H1 (cell line): ENCODE measurements around the gene GRM8. TPM values are rescaled to one million over a fixed set of nuclear protein-coding genes. Genes with fewer than 3 reads are reported as not detected.

Source experiments
- CTCF ChIA-PET: fragments of 300-600 bp; sonication (Branson Sonifier 250); formaldehyde crosslinking; loops from one replicate; lab custom pipeline; 2021; ENCODE audit not compliant: partially characterized antibody; lab: Charles Lee
- POLR2A ChIA-PET: fragments of 300-600 bp; sonication (Branson Sonifier 250); formaldehyde crosslinking; loops from one replicate; lab custom pipeline; 2021; ENCODE audit warnings: inconsistent platforms; ENCODE audit not compliant: partially characterized antibody; lab: Charles Lee
- DNase-seq, 2 experiments: peaks; one replicate each; pipeline versions ENCODE4 v3.0.0 to v3.0.0-alpha.2; 2010 to 2022; ENCODE audit warnings: low spot score in 2 of 2, low read depth in 1 of 2, mixed read lengths in 1 of 2
- FAIRE-seq: peaks from 2 replicates; lab custom pipeline; 2011; peaks lifted over from hg19 to GRCh38; lab: Jason Lieb, UNC
- H2AFZ ChIP-seq: 2 replicates; pipeline ENCODE4 v1.8.1; 2012; ENCODE audit warnings: low read length, inconsistent platforms
- H2AK5ac ChIP-seq: 2 replicates; pipeline ENCODE4 v1.6.1; 2013; ENCODE audit warnings: low read depth, low read length
- H2BK120ac ChIP-seq: replicated peaks from 2 replicates; pipeline ENCODE3; 2013; ENCODE audit warnings: low read depth, low read length, inconsistent platforms
- H2BK12ac ChIP-seq: 2 replicates; pipeline ENCODE4 v1.6.1; 2013; ENCODE audit warnings: low read depth, low read length
- H2BK15ac ChIP-seq: 2 replicates; pipeline ENCODE4 v1.6.1; 2013; ENCODE audit warnings: low read length
- H2BK20ac ChIP-seq: 2 replicates; pipeline ENCODE4 v1.6.1; 2013; ENCODE audit warnings: low read length
- H2BK5ac ChIP-seq: 2 replicates; pipeline ENCODE4 v1.6.1; 2013; ENCODE audit warnings: low read depth, low read length
- H3K14ac ChIP-seq: 2 replicates; pipeline ENCODE4 v1.6.1; 2013; ENCODE audit warnings: inconsistent platforms; ENCODE audit not compliant: insufficient read length
- H3K18ac ChIP-seq: 2 replicates; pipeline ENCODE4 v1.6.1; 2013; ENCODE audit warnings: low read length; ENCODE audit errors: extremely low read depth
- H3K23ac ChIP-seq: 2 replicates; pipeline ENCODE4 v1.6.1; 2013; ENCODE audit warnings: inconsistent platforms; ENCODE audit not compliant: insufficient read length
- H3K23me2 ChIP-seq: 2 replicates; pipeline ENCODE4 v1.6.1; 2013; ENCODE audit warnings: low read depth, low read length
- H3K27ac ChIP-seq: 2 replicates; pipeline ENCODE4 v1.6.1; 2011; ENCODE audit warnings: low read depth, low read length, inconsistent platforms
- H3K27me3 ChIP-seq, 4 experiments: replicated peaks in 1 of 4; 1 replicate in 1 of 4; 2 replicates in 3 of 4; pipeline versions ENCODE4 v1.6.1 to v1.8.1; 2011 to 2013; ENCODE audit warnings: low read length in 3 of 4, mild to moderate bottlenecking in 3 of 4, inconsistent platforms in 2 of 4, mixed read lengths in 2 of 4, moderate library complexity in 1 of 4; ENCODE audit not compliant: control insufficient read depth in 3 of 4, insufficient read depth in 3 of 4; ENCODE audit errors: extremely low read depth in 1 of 4
- H3K36me3 ChIP-seq, 4 experiments: 2 replicates each; pipeline versions ENCODE4 v1.6.1 to v1.8.1; 2011 to 2013; ENCODE audit warnings: mild to moderate bottlenecking in 4 of 4, low read length in 3 of 4, moderate library complexity in 2 of 4, control low read depth in 1 of 4, inconsistent platforms in 1 of 4; ENCODE audit not compliant: insufficient read depth in 4 of 4, control insufficient read depth in 2 of 4
- H3K4ac ChIP-seq: replicated peaks from 2 replicates; pipeline ENCODE3; 2013; ENCODE audit warnings: low read length, low read depth, mixed read lengths, inconsistent platforms; ENCODE audit not compliant: insufficient read length
- H3K4me1 ChIP-seq, 4 experiments: replicated peaks in 1 of 4; 1 replicate in 1 of 4; 2 replicates in 3 of 4; pipeline versions ENCODE4 v1.6.1 to v1.8.1; 2011 to 2013; ENCODE audit warnings: low read length in 3 of 4, inconsistent platforms in 2 of 4, mixed read lengths in 1 of 4; ENCODE audit not compliant: insufficient read depth in 4 of 4, control insufficient read depth in 3 of 4
- H3K4me2 ChIP-seq, 2 experiments: 2 replicates each; pipeline versions ENCODE4 v1.6.1 to v1.8.1; 2011 to 2013; ENCODE audit warnings: low read depth in 2 of 2, low read length in 2 of 2, control low read depth in 1 of 2, inconsistent platforms in 1 of 2, mild to moderate bottlenecking in 1 of 2; ENCODE audit not compliant: insufficient read depth in 1 of 2
- H3K4me3 ChIP-seq, 4 experiments: fragments of 200-600, 300-600 bp in 1 of 4; sonication (generic), shearing (Covaris generic), sonication (Bioruptor Twin) in 1 of 4; 2 replicates each; pipeline versions ENCODE4 v1.5.1 to v1.8.1; 2011 to 2016; ENCODE audit warnings: low read length in 4 of 4, low read depth in 3 of 4, control low read depth in 2 of 4, inconsistent platforms in 2 of 4, mild to moderate bottlenecking in 2 of 4, mixed read lengths in 1 of 4, moderate library complexity in 1 of 4; ENCODE audit not compliant: insufficient read depth in 2 of 4; ENCODE audit errors: extremely low read depth in 1 of 4
- H3K56ac ChIP-seq: replicated peaks from 2 replicates; pipeline ENCODE3; 2013; ENCODE audit warnings: low read depth, mild to moderate bottlenecking, mixed read lengths, low read length, inconsistent platforms; ENCODE audit not compliant: insufficient read length
- H3K79me1 ChIP-seq: 2 replicates; pipeline ENCODE4 v1.6.1; 2013; ENCODE audit warnings: low read depth, low read length, control low read depth
- H3K79me2 ChIP-seq, 2 experiments: 2 replicates each; pipeline versions ENCODE4 v1.6.1 to v1.8.1; 2012 to 2013; ENCODE audit warnings: low read length in 2 of 2, mild to moderate bottlenecking in 2 of 2, inconsistent platforms in 1 of 2; ENCODE audit not compliant: insufficient read depth in 2 of 2, control insufficient read depth in 1 of 2
- H3K9ac ChIP-seq, 4 experiments: replicated peaks in 1 of 4; 1 replicate in 1 of 4; 2 replicates in 3 of 4; pipeline versions ENCODE4 v1.6.1 to v1.8.1; 2011 to 2013; ENCODE audit warnings: low read depth in 3 of 4, low read length in 3 of 4, control low read depth in 2 of 4, mild to moderate bottlenecking in 2 of 4, moderate library complexity in 2 of 4, inconsistent platforms in 1 of 4; ENCODE audit errors: extremely low read depth in 1 of 4
- H3K9me3 ChIP-seq, 2 experiments: 2 replicates each; pipeline versions ENCODE4 v1.6.1 to v1.8.1; 2012 to 2013; ENCODE audit warnings: mild to moderate bottlenecking in 2 of 2, moderate library complexity in 2 of 2, control low read depth in 1 of 2, inconsistent platforms in 1 of 2, low read depth in 1 of 2, low read length in 1 of 2, mixed read lengths in 1 of 2; ENCODE audit not compliant: insufficient read depth in 2 of 2
- H4K20me1 ChIP-seq, 2 experiments: replicated peaks in 1 of 2; 2 replicates each; pipeline versions ENCODE3 to v1.8.1; 2011 to 2013; ENCODE audit warnings: inconsistent platforms in 2 of 2, low read length in 2 of 2, mild to moderate bottlenecking in 1 of 2; ENCODE audit not compliant: insufficient read depth in 2 of 2, control insufficient read depth in 1 of 2
- H4K5ac ChIP-seq: 2 replicates; pipeline ENCODE4 v1.6.1; 2013; ENCODE audit warnings: low read length, low read depth, mixed read lengths, inconsistent platforms; ENCODE audit not compliant: insufficient read length
- H4K8ac ChIP-seq: 2 replicates; pipeline ENCODE4 v1.8.0; 2013; ENCODE audit warnings: mild to moderate bottlenecking, moderate library complexity, low read length, inconsistent platforms; ENCODE audit not compliant: insufficient read depth; ENCODE audit errors: extremely low read depth
- H4K91ac ChIP-seq: replicated peaks from 2 replicates; pipeline ENCODE3; 2013; ENCODE audit warnings: low read length, mixed read lengths, inconsistent platforms; ENCODE audit not compliant: insufficient read length
- ASH2L ChIP-seq: fragments of 200-600, 300-600 bp; sonication (generic); IDR thresholded peaks from one replicate; pipeline ENCODE4 v1.7.1; 2017; ENCODE audit warnings: low read length
- BRCA1 ChIP-seq: IDR thresholded peaks from 2 replicates; pipeline ENCODE4 v1.6.1; 2012; ENCODE audit warnings: low read depth, low read length, improper control_type of control experiment
- CHD1 ChIP-seq: IDR thresholded peaks from 2 replicates; pipeline ENCODE4 v1.6.1; 2012; ENCODE audit warnings: low read depth, low read length, improper control_type of control experiment
- EGR1 ChIP-seq: IDR thresholded peaks from 2 replicates; pipeline ENCODE4 v1.6.1; 2011; ENCODE audit warnings: low read depth, low read length, borderline replicate concordance
- EZH2 ChIP-seq: fragments of 200-600 bp; sonication (generic); IDR thresholded peaks from 2 replicates; pipeline ENCODE4 v1.7.1; 2012; ENCODE audit warnings: low read depth, mild to moderate bottlenecking, moderate library complexity, low read length, inconsistent platforms; ENCODE audit not compliant: severe bottlenecking
- GABPA ChIP-seq: IDR thresholded peaks from 2 replicates; pipeline ENCODE4 v1.6.1; 2011; ENCODE audit warnings: mild to moderate bottlenecking, low read length, moderate library complexity, borderline replicate concordance; ENCODE audit not compliant: insufficient read depth
- MAFK ChIP-seq: IDR thresholded peaks from 2 replicates; pipeline ENCODE4 v1.6.1; 2012; ENCODE audit warnings: low read depth, mild to moderate bottlenecking, improper control_type of control experiment, low read length
- PHF8 ChIP-seq: fragments of 200-600 bp; sonication (generic); conservative IDR thresholded peaks from 2 replicates; pipeline ENCODE4 v1.7.1; 2012; ENCODE audit warnings: low read depth, mild to moderate bottlenecking, inconsistent platforms, low read length, moderate library complexity
- RBBP5 ChIP-seq: IDR thresholded peaks from 2 replicates; pipeline ENCODE4 v1.7.1; 2012; ENCODE audit warnings: low read depth, mild to moderate bottlenecking, inconsistent platforms, low read length, moderate library complexity, borderline replicate concordance
- SUZ12 ChIP-seq: fragments of 200-600 bp; sonication (generic); IDR thresholded peaks from 2 replicates; pipeline ENCODE4 v1.6.1; 2012; ENCODE audit warnings: mild to moderate bottlenecking, inconsistent platforms, low read length, moderate library complexity, mixed read lengths
- TCF12 ChIP-seq: IDR thresholded peaks from 2 replicates; pipeline ENCODE4 v1.6.1; 2011; ENCODE audit warnings: low read depth, mild to moderate bottlenecking, low read length
- YY1 ChIP-seq: IDR thresholded peaks from 2 replicates; pipeline ENCODE4 v1.6.1; 2011; ENCODE audit warnings: low read depth, mild to moderate bottlenecking, low read length
- WGBS, 2 experiments: shearing (Covaris generic) in 1 of 2; methylation state at CpG; one replicate each; pipeline versions ENCODE4 v1.1.6 to v1.1.7; 2013 to 2015; ENCODE audit warnings: low lambda C conversion rate in 2 of 2, mixed read lengths in 2 of 2, inconsistent platforms in 1 of 2, low coverage in 1 of 2, missing lambda C conversion rate in 1 of 2; ENCODE audit not compliant: insufficient replicate concordance in 2 of 2, insufficient coverage in 1 of 2, insufficient read length in 1 of 2; ENCODE audit errors: extremely low coverage in 1 of 2, missing lambda C conversion rate in 1 of 2; 5-methylcytosine and 5-hydroxymethylcytosine counted together
- polyA plus RNA-seq, 7 experiments: library from polyadenylated mRNA; depleted of rRNA in 3 of 7; stranded (reverse) in 5 of 7; unstranded in 2 of 7; fragments of >200 nt in 5 of 7; fragments of 200-250 nt in 2 of 7; gene quantifications; 1 replicate in 5 of 7; 2 replicates in 1 of 7; 4 replicates in 1 of 7; pipeline versions ENCODE4 v1.2.1 to v1.2.3, GENCODE V29; 2011 to 2013; ENCODE audit warnings: missing spikeins in 2 of 7, mixed read lengths in 2 of 7
- total RNA-seq: library from RNA; stranded (reverse); fragmentation: NEBNext Ultra II Directional; extraction: Animal tissue kit (Norgen Biotek cat#: 25700); gene quantifications from 2 replicates; pipeline ENCODE4 v1.2.1, GENCODE V29; 2021

GRM8 gene
- total and polyA plus RNA-seq, 2 of the 8 experiments (the other 6 are each of a cell fraction or from before 2014, with no cell fraction given), result 2.6 to 2.8 TPM

- Histone ChIP-seq H3K9ac (no peak overlapping the region), H4K5ac (no peak overlapping the region), H4K8ac (no peak overlapping the region), H2AFZ (no peak overlapping the region), H3K4me2 (no peak overlapping the region), H3K56ac (no peak overlapping the region), H2BK15ac (no peak overlapping the region), H3K27ac (no peak overlapping the region), H2BK20ac (no peak overlapping the region), H3K9me3 (no peaks in the 10 kb centered on the region), H4K91ac (no peak overlapping the region), H3K14ac (no peak overlapping the region), H2BK12ac (no peak overlapping the region), H2AK5ac (no peak overlapping the region), H2BK120ac (no peak overlapping the region), H3K18ac (no peak overlapping the region), H3K4me3 (no peak overlapping the region), H4K20me1 (no peaks in the 10 kb centered on the region), H3K4me1 (no peaks in the 10 kb centered on the region)
- DNase-seq, result no peak
- WGBS, 2 experiments, result 93% methylated on average over 2 of the region's 2 CpGs; no CpG with 5 or more reads in 1 of the 2 experiments
- FAIRE-seq, result no peak
- TF ChIP-seq MAFK (no peak), RBBP5 (no peak), TCF12 (no peak), EGR1 (no peak), YY1 (no peak), EZH2 (no peak), SUZ12 (no peak), PHF8 (no peak), GABPA (no peak), ASH2L (no peak), BRCA1 (no peak), CHD1 (no peak)
- TF ChIP-seq, all 59 proteins: peak for 0
- no peaks in the 10 kb centered on the region for H3K79me2 ChIP-seq
- no peak overlapping the region for H2BK5ac ChIP-seq
- H3K79me1 ChIP-seq, result no peaks in the 10 kb centered on the region
- H3K27me3 ChIP-seq, result no peaks in the 10 kb centered on the region
- ChIA-PET POLR2A (no interaction called here), CTCF (interaction anchor here (1.6 kb wide), 1 partner anchor 138 kb away, joined by 4 read pairs; no protein-coding TSS in a partner anchor)
- H3K36me3 ChIP-seq, result no peaks in the 10 kb centered on the region
- H3K4ac ChIP-seq, result no peak overlapping the region
- H3K23me2 ChIP-seq, result no peaks in the 10 kb centered on the region; the same call in 1 of the 2 replicates
- H3K23ac ChIP-seq, result no peak overlapping the region
Measured at GRCh38 chr7:126495733-126496132, 757.0 kb downstream of the GRM8 start.
